GM12892 (cell line): Measurements from ENCODE around the gene UBE3A.

ENCODE experiments used
- POLR2A ChIP-seq: IDR thresholded peaks from 2 replicates; pipeline ENCODE4 v1.6.1; 2011; ENCODE audit warnings: low read depth, low read length, control low read depth
- POLR2AphosphoS5 ChIP-seq: IDR thresholded peaks from 2 replicates; pipeline ENCODE4 v1.6.1; 2011; ENCODE audit warnings: low read depth, low read length, control low read depth
- TAF1 ChIP-seq: IDR thresholded peaks from 2 replicates; pipeline ENCODE4 v1.6.1; 2011; ENCODE audit warnings: low read depth, mild to moderate bottlenecking, control low read depth, low read length, borderline replicate concordance

DNA sequence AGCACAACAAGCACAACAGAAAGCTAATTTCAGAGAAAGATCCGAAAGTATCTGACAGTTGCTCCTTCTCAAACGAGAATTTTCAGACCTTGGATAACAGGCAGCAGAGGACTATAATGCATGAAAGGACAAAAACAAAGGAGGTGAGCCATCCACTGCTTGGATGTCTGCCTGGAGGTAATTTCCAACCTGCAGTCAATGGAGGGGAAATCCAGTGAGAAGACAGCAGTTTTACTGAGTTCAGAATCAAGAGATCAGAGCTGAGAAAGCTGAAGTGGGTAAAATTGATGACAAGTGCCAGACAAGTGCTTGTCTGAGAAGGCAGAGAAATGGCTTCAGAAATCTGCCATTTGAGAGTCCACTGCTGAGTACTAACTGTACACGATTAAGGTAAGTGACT, 22.1 kb downstream of the UBE3A start:
- no peak for TF ChIP-seq TAF1
- TF ChIP-seq POLR2A: no peak
- TF ChIP-seq POLR2AphosphoS5: no peak
